WTC11 (cell line): ENCODE results near the gene SLC38A3.

Source experiments
- ATF6 ChIP-seq: sonication (generic); formaldehyde crosslinking; IDR thresholded peaks from 2 replicates; pipeline ENCODE4 v1.8.1; 2023; ENCODE audit warnings: mild to moderate bottlenecking, missing genetic modification reagents
- E2F1 ChIP-seq: sonication (generic); formaldehyde crosslinking; IDR thresholded peaks from 2 replicates; pipeline ENCODE4 v1.8.0; 2022; ENCODE audit warnings: mild to moderate bottlenecking, missing genetic modification reagents
- NFYB ChIP-seq: sonication (generic); formaldehyde crosslinking; conservative IDR thresholded peaks from 2 replicates; pipeline ENCODE4 v1.8.0; 2022; ENCODE audit warnings: low read depth, missing genetic modification reagents
- NR3C1 ChIP-seq: sonication (generic); formaldehyde crosslinking; conservative IDR thresholded peaks from 2 replicates; pipeline ENCODE4 v1.8.1; 2023; ENCODE audit warnings: low read depth, mild to moderate bottlenecking, missing genetic modification reagents
- ZNF416 ChIP-seq: fragments of 250-450 bp; sonication (Bioruptor Pico); IDR thresholded peaks from 2 replicates; pipeline ENCODE4 v1.9.0; 2021; ENCODE audit warnings: mild to moderate bottlenecking, inconsistent platforms
- TF ChIP-seq, protein P1 (sequence below): sonication (generic); formaldehyde crosslinking; IDR thresholded peaks from 2 replicates; pipeline ENCODE4 v1.8.0; 2023; ENCODE audit warnings: mild to moderate bottlenecking, missing genetic modification reagents
- TF ChIP-seq, protein P2 (sequence below): fragments of 200-600 bp; IDR thresholded peaks from 2 replicates; pipeline ENCODE4 v1.8.0; 2022; ENCODE audit warnings: antibody characterized with exemption
- TF ChIP-seq, protein P3 (sequence below): sonication (generic); formaldehyde crosslinking; IDR thresholded peaks from 2 replicates; pipeline ENCODE4 v1.8.0; 2022; ENCODE audit warnings: mild to moderate bottlenecking, missing genetic modification reagents

DNA sequence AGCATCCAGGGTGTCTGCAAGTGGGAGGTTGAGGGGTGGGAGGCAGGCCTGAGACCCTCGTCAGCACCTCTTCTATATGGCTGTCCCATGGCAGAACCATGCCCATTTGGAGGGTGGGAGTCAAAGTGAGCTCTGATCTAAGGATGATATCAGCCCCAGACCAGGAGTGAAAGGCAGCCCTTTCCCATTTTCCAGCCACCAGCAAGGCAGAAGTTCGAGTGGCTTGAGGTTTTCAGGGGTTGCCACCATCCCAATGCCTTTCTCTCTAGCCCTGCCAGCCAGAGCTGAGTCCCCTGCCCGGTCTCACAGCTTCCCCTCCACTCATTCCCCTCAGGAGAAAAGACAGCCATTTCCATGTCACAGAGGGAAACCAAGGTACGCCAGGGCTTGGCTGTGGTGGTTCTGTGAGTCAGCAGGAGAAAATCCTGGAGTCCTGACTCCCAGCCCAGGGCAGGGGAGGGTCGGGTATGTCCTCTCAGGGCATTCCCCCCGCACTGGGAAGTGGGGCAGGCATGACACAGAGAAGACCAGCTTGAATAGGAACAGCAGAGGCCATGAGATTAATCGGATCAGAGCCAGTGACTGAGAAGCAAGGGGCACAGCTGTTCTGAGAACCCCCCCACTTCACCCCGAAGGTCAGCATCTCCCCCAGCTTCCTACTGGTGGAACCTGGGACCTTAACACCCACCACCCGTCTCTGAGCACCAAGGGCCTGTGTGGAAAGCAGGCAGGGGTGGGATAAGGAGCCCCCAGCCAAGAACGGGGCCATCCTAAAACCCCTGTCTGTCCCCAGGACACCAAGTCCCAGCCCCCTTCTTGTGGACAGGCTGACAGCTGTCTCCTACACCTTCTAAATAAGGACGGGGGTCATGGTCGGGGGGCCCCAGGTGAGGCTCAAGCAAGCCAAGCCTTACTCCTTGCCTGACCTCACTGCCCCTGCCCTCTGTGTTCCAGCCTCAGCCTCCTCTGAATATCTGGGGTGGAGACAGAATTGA is 965 bp upstream of the SLC38A3 start:
- TF ChIP-seq, protein P1, sequence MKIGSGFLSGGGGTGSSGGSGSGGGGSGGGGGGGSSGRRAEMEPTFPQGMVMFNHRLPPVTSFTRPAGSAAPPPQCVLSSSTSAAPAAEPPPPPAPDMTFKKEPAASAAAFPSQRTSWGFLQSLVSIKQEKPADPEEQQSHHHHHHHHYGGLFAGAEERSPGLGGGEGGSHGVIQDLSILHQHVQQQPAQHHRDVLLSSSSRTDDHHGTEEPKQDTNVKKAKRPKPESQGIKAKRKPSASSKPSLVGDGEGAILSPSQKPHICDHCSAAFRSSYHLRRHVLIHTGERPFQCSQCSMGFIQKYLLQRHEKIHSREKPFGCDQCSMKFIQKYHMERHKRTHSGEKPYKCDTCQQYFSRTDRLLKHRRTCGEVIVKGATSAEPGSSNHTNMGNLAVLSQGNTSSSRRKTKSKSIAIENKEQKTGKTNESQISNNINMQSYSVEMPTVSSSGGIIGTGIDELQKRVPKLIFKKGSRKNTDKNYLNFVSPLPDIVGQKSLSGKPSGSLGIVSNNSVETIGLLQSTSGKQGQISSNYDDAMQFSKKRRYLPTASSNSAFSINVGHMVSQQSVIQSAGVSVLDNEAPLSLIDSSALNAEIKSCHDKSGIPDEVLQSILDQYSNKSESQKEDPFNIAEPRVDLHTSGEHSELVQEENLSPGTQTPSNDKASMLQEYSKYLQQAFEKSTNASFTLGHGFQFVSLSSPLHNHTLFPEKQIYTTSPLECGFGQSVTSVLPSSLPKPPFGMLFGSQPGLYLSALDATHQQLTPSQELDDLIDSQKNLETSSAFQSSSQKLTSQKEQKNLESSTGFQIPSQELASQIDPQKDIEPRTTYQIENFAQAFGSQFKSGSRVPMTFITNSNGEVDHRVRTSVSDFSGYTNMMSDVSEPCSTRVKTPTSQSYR (CRISPR knock-in tag): no peak
- TF ChIP-seq, protein P2, sequence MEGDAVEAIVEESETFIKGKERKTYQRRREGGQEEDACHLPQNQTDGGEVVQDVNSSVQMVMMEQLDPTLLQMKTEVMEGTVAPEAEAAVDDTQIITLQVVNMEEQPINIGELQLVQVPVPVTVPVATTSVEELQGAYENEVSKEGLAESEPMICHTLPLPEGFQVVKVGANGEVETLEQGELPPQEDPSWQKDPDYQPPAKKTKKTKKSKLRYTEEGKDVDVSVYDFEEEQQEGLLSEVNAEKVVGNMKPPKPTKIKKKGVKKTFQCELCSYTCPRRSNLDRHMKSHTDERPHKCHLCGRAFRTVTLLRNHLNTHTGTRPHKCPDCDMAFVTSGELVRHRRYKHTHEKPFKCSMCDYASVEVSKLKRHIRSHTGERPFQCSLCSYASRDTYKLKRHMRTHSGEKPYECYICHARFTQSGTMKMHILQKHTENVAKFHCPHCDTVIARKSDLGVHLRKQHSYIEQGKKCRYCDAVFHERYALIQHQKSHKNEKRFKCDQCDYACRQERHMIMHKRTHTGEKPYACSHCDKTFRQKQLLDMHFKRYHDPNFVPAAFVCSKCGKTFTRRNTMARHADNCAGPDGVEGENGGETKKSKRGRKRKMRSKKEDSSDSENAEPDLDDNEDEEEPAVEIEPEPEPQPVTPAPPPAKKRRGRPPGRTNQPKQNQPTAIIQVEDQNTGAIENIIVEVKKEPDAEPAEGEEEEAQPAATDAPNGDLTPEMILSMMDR: no peak
- TF ChIP-seq, protein P3, sequence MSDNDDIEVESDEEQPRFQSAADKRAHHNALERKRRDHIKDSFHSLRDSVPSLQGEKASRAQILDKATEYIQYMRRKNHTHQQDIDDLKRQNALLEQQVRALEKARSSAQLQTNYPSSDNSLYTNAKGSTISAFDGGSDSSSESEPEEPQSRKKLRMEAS (CRISPR knock-in tag): no peak
- TF ChIP-seq NFYB (CRISPR knock-in tag) (no peak), NR3C1 (CRISPR knock-in tag) (no peak), ATF6 (CRISPR knock-in tag) (no peak), ZNF416 (CRISPR knock-in tag) (no peak), E2F1 (no peak)
